GM11168 (cell line): ENCODE measurements around the gene PXT1.
"Not testable (repeated sequence)": the region's sequence is repeated elsewhere in the genome, so short reads cannot be mapped to it uniquely, and the experiment has no call there.

Experiments
- in situ Hi-C: fragments of 300-500 bp; cut with MboI; formaldehyde crosslinking; loops from one replicate; pipeline ENCODE4 v1.12.0; 2022; ENCODE audit warnings: low sequenced_read_pairs; ENCODE audit not compliant: unreplicated experiment

The PXT1 gene

GRCh38 chr6:36373368-36374019, 69.2 kb downstream of the PXT1 start:
- in situ Hi-C loops, result no loop called here

- in situ Hi-C loops, result no loop called here
These were observed 70.6 kb downstream of the PXT1 start for GRCh38 chr6:36372088-36372487.

GRCh38 chr6:36371211-36371610, 71.4 kb downstream of the PXT1 start:
- in situ Hi-C loops, result no loop called here

- in situ Hi-C loops, result no loop called here
These were observed 72.0 kb downstream of the PXT1 start for GRCh38 chr6:36370638-36371037.

- in situ Hi-C loops, result no loop called here
These were observed 73.5 kb downstream of the PXT1 start for GRCh38 chr6:36368921-36369865.

GRCh38 chr6:36368421-36368820, 74.2 kb downstream of the PXT1 start:
- in situ Hi-C loops, result no loop called here

GRCh38 chr6:36367743-36368142, 74.9 kb downstream of the PXT1 start:
- in situ Hi-C loops, result no loop called here

- in situ Hi-C loops, result no loop called here
These were observed 77.8 kb downstream of the PXT1 start for GRCh38 chr6:36364669-36365479.

GRCh38 chr6:36364061-36364635, 78.5 kb downstream of the PXT1 start:
- in situ Hi-C loops, result not testable (repeated sequence)

- in situ Hi-C loops, result not testable (repeated sequence)
These were observed 79.3 kb downstream of the PXT1 start for GRCh38 chr6:36363371-36363752.

- in situ Hi-C loops, result no loop called here
These were observed 79.9 kb downstream of the PXT1 start for GRCh38 chr6:36362551-36363370.

GRCh38 chr6:36361071-36361470, 81.6 kb downstream of the PXT1 start:
- in situ Hi-C loops, result no loop called here

GRCh38 chr6:36360241-36361054, 82.2 kb downstream of the PXT1 start:
- in situ Hi-C loops, result no loop called here

- in situ Hi-C loops, result loop anchor here (5.0 kb wide), 1 partner anchor 56 kb away; no protein-coding TSS in a partner anchor
These were observed 84.3 kb downstream of the PXT1 start for GRCh38 chr6:36358226-36358915.

GRCh38 chr6:36357872-36358225, 84.8 kb downstream of the PXT1 start:
- in situ Hi-C loops, result loop anchor here (5.0 kb wide), 1 partner anchor 56 kb away; no protein-coding TSS in a partner anchor

GRCh38 chr6:36355819-36356218, 86.8 kb downstream of the PXT1 start:
- in situ Hi-C loops, result loop anchor here (5.0 kb wide), 1 partner anchor 54 kb away; no protein-coding TSS in a partner anchor

GRCh38 chr6:36353411-36353915, 89.2 kb downstream of the PXT1 start:
- in situ Hi-C loops, result no loop called here
